HT-29 (cell line): ENCODE data around the gene RSPO1. TPM values are rescaled to one million over a fixed set of nuclear protein-coding genes. Genes with fewer than 3 reads are reported as not detected.

ENCODE experiments used
- DNase-seq: peaks from one replicate; pipeline ENCODE4 v3.0.0-alpha.2; 2015; ENCODE audit warnings: low spot score
- total RNA-seq: library from RNA; depleted of rRNA; stranded (reverse); fragments of >200 nt; shearing (Covaris generic); gene quantifications from 2 replicates; pipeline ENCODE4 v1.2.3, GENCODE V29; 2014

RSPO1 gene
- total RNA-seq, 1 experiment from 2014 or later, result not detected

DNA sequence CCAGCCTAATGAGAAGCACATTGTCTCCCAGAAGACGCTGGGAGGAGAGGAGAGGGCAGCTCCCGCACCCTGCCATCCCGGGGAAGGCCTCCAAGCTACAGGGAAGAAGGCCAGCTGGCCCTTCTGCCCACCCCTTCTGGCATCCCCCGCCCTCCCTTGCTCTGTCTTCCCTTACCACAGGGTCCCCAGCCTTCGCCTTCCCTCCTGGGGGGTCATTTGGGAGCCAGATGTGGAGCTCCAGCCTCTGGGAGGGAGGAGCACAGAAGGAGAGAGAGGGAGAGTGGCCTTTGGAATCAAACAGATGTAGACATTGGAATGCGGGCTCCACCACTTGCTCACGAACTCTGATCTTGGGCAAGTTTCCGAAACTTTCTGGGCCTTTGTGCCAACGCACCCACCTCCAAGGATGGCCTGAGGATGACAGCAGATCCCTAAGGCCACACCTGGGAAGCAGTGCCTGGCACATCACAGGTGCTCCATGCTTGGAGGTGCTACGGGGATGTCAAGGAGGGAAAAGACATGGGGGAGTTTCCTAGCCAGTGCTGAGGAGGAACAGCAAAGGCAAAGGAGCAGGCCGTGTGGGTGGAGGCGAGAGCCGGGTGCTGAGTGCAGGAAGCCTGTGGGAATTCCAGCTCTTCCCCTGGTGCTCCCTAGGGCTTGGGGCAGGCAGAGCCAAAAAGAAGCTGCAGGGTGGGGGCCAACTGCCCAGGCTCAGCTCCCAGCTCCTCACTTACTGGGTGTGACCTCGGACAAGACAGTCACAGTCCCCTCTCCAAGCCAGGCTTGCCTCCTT is 23.1 kb upstream of the RSPO1 start:
- no peak for DNase-seq

DNA sequence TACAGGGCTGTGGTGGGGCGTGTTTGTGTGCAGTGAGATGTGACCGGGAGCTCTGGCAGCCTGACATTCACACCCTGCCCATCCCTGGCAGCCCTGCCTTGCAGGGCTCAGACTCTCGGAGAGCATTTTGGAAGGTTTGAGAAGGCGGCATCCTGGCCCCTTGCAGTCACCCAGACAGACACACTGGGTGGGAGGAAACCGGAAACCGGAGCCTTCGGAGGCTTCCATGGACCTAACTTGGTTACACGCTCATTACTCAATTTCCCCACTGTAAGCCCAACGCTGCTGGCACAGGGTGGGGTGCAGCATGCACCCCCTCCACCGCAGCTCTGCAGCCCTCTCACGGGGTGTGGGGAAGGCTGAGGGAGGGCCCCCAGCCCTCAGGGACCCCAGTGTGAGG is 22.2 kb upstream of the RSPO1 start:
- DNase-seq, result no peak

DNA sequence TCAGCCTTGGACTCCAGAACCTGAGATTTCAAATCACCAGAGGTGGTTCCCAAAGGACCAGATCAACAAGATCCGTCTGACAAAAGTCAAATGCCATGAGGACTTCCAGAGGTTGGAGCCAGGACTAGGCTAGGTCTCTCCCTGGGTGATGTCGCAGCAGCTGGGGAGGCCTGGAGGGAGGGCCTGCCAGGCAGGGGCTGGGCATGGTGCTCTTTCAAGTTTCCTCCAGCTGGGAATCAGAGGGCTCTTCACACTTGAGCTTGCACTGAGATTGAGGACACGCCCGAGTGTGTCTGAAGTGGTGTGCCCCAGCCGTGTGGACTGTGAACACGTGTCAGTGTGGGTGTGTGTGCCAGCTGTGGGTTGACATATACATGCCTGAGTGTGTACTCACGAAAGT is 21.3 kb upstream of the RSPO1 start:
- no peak for DNase-seq

DNA sequence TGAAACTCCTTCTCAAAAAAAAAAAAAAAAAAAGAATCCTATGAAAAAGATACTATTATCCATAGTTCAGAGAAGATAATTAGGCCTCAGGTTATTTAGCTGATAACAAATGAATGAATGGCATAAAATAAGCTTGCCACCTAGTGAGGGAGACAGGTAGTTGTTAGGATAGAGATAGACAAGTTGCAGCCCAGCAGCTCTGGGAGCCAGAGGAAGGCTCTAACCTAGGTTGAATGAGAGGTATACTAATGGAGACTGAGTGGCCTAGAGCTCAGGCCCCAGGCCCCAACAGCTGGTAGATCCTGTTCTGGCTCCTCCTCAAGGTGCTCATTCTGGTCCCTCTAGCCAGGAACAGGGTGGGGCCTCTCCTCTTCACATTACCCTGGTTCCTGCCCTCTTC is 20.6 kb upstream of the RSPO1 start:
- no peak for DNase-seq

GRCh38 chr1:37653906-37654305 is 19.2 kb upstream of the RSPO1 start:
- no peak for DNase-seq

DNA sequence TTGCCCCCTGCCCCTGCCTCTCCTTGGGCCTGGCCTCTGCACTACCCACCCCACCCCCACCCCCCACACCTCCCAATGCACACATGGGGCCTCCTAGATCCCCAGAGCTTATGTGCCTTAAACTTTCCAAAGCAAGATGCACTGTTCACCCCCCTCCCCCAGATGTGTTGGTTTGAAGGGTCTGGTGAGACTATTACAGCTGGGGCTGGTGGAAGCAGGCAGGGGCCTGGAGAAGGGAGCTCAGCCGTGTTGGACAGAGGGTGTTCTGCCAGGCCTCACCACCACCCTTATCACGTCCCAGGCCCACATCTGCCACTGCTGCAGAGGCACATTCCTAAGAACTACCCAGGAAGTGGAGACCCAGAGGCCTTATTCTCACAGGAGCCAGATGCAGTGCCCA is 18.3 kb upstream of the RSPO1 start:
- no peak for DNase-seq

DNA sequence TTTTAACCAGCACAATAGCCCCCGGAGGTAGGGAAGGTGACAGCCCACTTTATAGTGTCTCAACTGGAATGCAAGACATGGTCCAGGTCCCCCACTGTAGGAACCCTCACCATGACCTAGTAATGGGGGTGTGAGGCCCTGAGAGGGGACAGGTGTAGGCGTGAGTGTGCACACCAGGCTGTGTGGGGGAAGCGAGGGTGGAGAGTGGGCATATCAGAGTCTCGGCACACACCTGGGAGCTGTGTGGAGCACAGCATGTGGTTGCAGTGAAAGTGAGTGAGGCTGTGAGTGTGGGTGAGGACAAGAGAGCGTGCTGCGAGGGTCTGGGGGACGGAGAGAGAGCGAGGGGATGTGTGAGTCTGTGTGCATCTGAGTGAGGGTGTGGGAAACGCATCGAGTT is 17.1 kb upstream of the RSPO1 start:
- DNase-seq, result no peak

DNA sequence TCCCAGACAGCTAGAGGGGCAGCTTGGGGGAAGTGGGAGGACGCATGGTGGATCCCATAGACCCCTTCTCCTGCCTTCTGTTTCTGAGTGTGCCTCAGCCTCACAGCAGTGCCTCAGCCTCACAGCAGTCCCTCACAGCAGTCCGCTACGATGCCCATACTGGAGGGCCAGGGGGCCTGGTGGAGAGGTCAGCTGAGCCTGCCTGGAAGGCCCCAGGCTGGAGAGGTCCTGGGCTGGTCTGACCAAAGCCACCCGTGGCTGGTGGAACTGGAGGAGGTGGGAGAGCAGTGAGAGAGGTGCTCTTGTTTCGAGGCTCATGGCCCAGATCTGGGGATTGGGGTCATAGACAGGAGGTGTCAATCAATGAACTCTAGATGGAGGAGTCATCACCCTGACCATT is 16.0 kb upstream of the RSPO1 start:
- DNase-seq, result no peak

GRCh38 chr1:37650173-37650572 is 15.5 kb upstream of the RSPO1 start:
- no peak for DNase-seq

DNA sequence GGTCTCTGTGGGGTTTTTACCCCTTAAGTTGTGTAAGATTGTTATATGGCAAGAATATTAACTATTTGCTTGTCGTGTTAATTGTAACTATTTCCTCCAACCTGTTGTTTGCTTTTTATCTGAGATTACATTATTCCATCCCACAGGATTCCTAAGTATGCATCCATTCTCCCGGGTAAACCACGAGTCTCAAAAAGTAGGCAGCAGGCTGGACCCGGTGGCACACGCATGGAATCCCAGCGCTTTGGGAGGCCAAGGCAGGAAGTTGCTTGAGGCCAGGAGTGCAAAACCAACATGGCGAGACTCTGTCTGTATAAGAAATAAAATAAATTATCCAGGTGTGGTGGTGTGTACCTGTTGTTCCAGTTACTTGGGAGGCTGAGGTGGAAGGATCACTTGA is 12.6 kb upstream of the RSPO1 start:
- DNase-seq, result no peak

DNA sequence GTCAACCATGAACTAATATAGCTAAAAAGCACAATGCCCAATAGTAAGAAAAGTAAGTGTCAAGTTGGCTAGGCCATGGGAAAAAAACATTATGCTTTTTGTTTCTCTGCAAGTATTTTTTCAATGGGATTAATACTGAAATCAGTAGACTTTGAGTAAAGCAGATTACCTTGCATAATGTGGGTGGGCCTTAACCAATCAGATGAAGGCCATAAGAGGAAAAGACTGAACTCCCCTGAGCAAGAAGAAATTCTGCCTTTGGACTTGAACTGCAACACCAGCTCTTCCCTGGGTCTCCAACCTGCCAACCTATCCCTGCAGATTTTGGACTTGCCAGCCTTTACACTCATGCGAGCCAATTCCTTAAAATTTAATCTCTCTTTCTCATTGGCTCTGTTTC is 6.4 kb upstream of the RSPO1 start:
- DNase-seq, result no peak

- no peak for DNase-seq
Observed at GRCh38 chr1:37636435-37636834, 1.7 kb upstream of the RSPO1 start.

DNA sequence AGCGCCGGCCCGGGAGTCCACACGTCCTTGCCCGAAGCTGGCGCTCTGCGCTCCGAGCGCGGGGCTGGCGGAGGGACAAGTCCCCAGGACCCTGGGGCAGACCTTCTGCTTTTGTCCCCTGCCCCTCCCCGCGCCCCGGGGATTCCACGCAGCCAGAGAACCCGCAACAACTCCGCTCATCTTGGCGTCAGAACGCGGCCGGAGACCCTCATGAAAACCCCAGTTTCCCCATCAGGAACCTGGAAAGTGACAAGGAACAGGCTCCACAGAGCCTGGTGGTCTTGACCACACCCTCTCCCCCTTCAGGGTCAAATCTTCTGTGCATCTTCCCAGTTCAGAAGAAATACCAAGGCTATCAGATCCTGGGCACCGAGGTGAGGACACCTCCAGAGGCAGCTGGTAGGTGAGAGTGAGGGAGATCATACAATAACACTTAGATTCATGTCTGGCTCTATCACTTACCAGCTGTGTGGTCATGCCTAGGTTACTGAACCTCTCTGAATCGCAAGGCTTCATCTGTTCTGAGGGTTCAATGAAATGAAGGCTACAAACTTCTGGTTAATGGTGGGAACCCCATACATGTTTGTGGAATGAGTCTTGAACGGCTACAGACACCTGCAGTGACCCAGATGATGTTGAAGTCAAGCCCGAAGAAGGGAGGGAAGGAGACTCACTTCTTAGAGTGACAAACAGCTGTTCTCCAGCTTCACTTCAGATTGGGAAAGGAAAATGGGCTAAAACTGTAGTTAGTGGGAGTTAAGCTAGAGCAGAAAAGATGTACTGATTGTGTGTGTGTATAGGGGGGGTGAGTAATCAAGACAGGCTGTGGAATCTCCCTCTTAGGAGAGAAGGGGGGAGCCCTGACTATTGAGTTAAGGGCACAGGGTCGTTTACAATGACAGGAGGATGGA is 555 bp upstream of the RSPO1 start:
- no peak for DNase-seq

DNA sequence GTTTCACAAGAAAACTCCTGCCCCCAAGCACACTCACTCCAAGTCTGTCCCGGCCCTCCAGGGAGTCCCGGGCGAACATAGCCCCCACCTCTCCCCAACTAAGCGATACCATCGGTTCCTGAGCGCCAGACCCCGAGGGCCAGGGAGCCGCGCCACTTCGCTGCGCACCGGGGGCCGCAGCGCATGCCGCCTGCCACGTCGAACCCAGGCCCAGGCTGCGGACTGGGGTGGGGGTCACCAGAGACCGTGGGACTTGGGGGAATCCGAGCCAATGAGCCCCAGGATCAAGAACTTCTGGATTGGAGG is 801 bp downstream of the RSPO1 start:
- DNase-seq, result no peak

GRCh38 chr1:37633040-37633937 is 1.4 kb downstream of the RSPO1 start:
- no peak for DNase-seq

GRCh38 chr1:37631036-37631435 is 3.7 kb downstream of the RSPO1 start:
- no peak for DNase-seq

GRCh38 chr1:37630426-37631028 is 4.2 kb downstream of the RSPO1 start:
- no peak for DNase-seq

GRCh38 chr1:37629726-37630425 is 4.8 kb downstream of the RSPO1 start:
- DNase-seq, result no peak

DNA sequence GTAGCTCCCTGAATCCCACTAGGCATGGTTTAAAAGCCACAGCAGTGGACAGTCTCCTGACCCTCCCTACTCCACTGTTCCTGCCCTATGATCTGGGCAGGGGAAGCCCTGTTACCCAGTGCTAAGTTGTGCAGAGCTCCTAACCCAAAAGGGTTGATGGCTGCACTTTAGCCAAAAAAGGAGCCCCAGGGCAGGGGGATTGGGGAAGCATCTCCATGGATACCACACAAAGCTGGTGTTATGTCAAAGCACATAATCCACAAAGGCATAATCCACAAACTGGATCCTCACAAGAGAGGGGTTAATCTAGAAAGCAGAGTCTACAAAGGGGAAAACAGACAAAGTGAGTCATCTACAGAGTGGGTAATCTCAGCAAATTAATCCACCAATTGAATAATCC is 5.7 kb downstream of the RSPO1 start:
- DNase-seq, result no peak

GRCh38 chr1:37628026-37628556 is 6.6 kb downstream of the RSPO1 start:
- no peak for DNase-seq

DNA sequence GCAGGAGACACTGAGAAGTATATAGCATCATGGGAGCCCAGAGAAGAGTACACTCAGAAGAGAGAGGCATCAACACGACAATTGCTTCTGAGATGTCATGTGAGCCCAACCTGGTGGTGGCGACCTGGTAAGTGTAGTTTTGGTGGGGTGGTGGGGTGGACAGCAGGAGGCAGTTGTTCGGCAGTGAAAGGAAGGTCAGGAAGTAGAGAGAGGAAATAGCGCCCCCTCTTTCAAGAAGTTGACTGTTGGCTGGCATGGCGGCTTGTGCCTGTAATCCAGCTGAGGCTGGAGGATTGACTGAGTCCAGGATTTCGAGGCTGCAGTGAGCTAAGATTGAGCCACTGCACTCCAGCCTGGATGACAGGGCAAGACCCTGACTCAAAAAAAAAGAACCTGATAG is 12.6 kb downstream of the RSPO1 start:
- DNase-seq, result no peak
